K562 (cell line): ENCODE data around the gene ZNF441. TPM values are rescaled to one million over a fixed set of nuclear protein-coding genes. Genes with fewer than 3 reads are reported as not detected.

Experiments used
- ARHGAP35 ChIP-seq: fragments of 450-650 bp; IDR thresholded peaks from 2 replicates; pipeline ENCODE4 v1.6.1; 2018; ENCODE audit not compliant: partially characterized antibody
- ATF7 ChIP-seq: fragments of 450-650 bp; IDR thresholded peaks from 2 replicates; pipeline ENCODE4 v1.7.1; 2014; ENCODE audit warnings: mild to moderate bottlenecking, moderate library complexity
- CREB1 ChIP-seq, 2 experiments: sonication (generic) in 1 of 2; formaldehyde crosslinking in 1 of 2; IDR thresholded peaks; 2 replicates each; pipeline versions ENCODE4 v1.6.1 to v1.8.0; 2012 to 2022; ENCODE audit warnings: inconsistent platforms in 1 of 2, mild to moderate bottlenecking in 1 of 2, missing genetic modification reagents in 1 of 2, moderate library complexity in 1 of 2
- CREM ChIP-seq: IDR thresholded peaks from 2 replicates; pipeline ENCODE4 v1.6.1; 2014; ENCODE audit warnings: antibody characterized with exemption, low read depth
- E2F3 ChIP-seq: fragments of 250-450 bp; sonication (Bioruptor Pico); IDR thresholded peaks from 2 replicates; pipeline ENCODE4 v1.4.0; 2020; ENCODE audit warnings: mild to moderate bottlenecking
- EWSR1 ChIP-seq: fragments of 450-650 bp; IDR thresholded peaks from 2 replicates; pipeline ENCODE4 v1.6.1; 2018; ENCODE audit warnings: borderline replicate concordance, mild to moderate bottlenecking, low read depth, moderate library complexity; ENCODE audit not compliant: partially characterized antibody
- HEY1 ChIP-seq: fragments of 250-450 bp; sonication (Bioruptor Pico); IDR thresholded peaks from 2 replicates; pipeline ENCODE4 v1.5.0; 2020; ENCODE audit warnings: mild to moderate bottlenecking, moderate library complexity, borderline replicate concordance
- HMG20A ChIP-seq: fragments of 450-650 bp; formaldehyde crosslinking; conservative IDR thresholded peaks from 2 replicates; pipeline ENCODE4 v1.4.0; 2020; ENCODE audit warnings: mild to moderate bottlenecking, mixed read lengths
- HNRNPLL ChIP-seq: fragments of 200-400 bp; formaldehyde crosslinking; IDR thresholded peaks from 2 replicates; pipeline ENCODE4 v1.6.1; 2017; ENCODE audit warnings: low read length, low read depth, mild to moderate bottlenecking; ENCODE audit not compliant: poor library complexity, severe bottlenecking
- IRF9 ChIP-seq: fragments of 450-650 bp; IDR thresholded peaks from 2 replicates; pipeline ENCODE4 v1.6.1; 2016; ENCODE audit warnings: missing biosample characterization, missing genetic modification characterization
- MTA1 ChIP-seq: fragments of 450-650 bp; IDR thresholded peaks from 2 replicates; pipeline ENCODE4 v1.6.1; 2017; ENCODE audit warnings: borderline replicate concordance
- MTA3 ChIP-seq: fragments of 450-650 bp; formaldehyde crosslinking; IDR thresholded peaks from 2 replicates; pipeline ENCODE4 v1.6.1; 2017; ENCODE audit warnings: mild to moderate bottlenecking, borderline replicate concordance
- NBN ChIP-seq: fragments of 450-650 bp; IDR thresholded peaks from 2 replicates; pipeline ENCODE4 v1.6.1; 2016; ENCODE audit warnings: low read depth, mild to moderate bottlenecking
- PRMT5 ChIP-seq: sonication (generic); formaldehyde crosslinking; IDR thresholded peaks from 2 replicates; pipeline ENCODE4 v1.5.0; 2020; ENCODE audit warnings: missing genetic modification reagents
- RBM17 ChIP-seq: fragments of 200-400 bp; formaldehyde crosslinking; IDR thresholded peaks from 2 replicates; pipeline ENCODE4 v1.6.1; 2017; ENCODE audit warnings: low read depth, mild to moderate bottlenecking, low read length, borderline replicate concordance
- SRSF9 ChIP-seq: fragments of 200-400 bp; formaldehyde crosslinking; IDR thresholded peaks from 2 replicates; pipeline ENCODE4 v1.6.1; 2017; ENCODE audit warnings: low read depth, low read length, borderline replicate concordance
- THRB ChIP-seq: fragments of 450-650 bp; formaldehyde crosslinking; conservative IDR thresholded peaks from 2 replicates; pipeline ENCODE4 v1.4.0; 2022; ENCODE audit warnings: mild to moderate bottlenecking, missing genetic modification characterization
- ZFP36 ChIP-seq: fragments of 150-350 bp; IDR thresholded peaks from 2 replicates; pipeline ENCODE4 v1.6.1; 2018; ENCODE audit warnings: low read length, low read depth; ENCODE audit not compliant: partially characterized antibody
- ZNF274 ChIP-seq: IDR thresholded peaks from 2 replicates; pipeline ENCODE4 v1.6.1; 2011; ENCODE audit warnings: low read depth, mild to moderate bottlenecking, low read length, moderate library complexity, borderline replicate concordance
- ZNF316 ChIP-seq: fragments of 450-650 bp; IDR thresholded peaks from 2 replicates; pipeline ENCODE4 v1.6.1; 2016
- ZNF444 ChIP-seq: fragments of 250-450 bp; sonication (Bioruptor Pico); IDR thresholded peaks from 2 replicates; pipeline ENCODE4 v1.4.0; 2020; ENCODE audit warnings: mild to moderate bottlenecking, moderate library complexity
- ZNF639 ChIP-seq, 2 experiments: fragments of 200-800 bp in 1 of 2; sonication (Bioruptor generic) in 1 of 2; sonication (generic) in 1 of 2; formaldehyde crosslinking in 1 of 2; IDR thresholded peaks in 1 of 2; conservative IDR thresholded peaks in 1 of 2; 2 replicates each; pipeline versions ENCODE4 v1.5.0 to v1.6.1; 2016 to 2020; ENCODE audit warnings: missing compliant biosample characterization in 1 of 2, missing genetic modification characterization in 1 of 2, missing genetic modification reagents in 1 of 2
- ZNF644 ChIP-seq: fragments of 200-800 bp; sonication (Bioruptor generic); IDR thresholded peaks from 2 replicates; pipeline ENCODE4 v1.6.1; 2016; ENCODE audit warnings: low read depth, missing genetic modification characterization, missing compliant biosample characterization
- ZNF740 ChIP-seq, 3 experiments: fragments of 200-800 bp in 1 of 3; sonication (Bioruptor generic) in 1 of 3; sonication (generic) in 1 of 3; formaldehyde crosslinking in 1 of 3; IDR thresholded peaks; 2 replicates each; pipeline versions ENCODE4 v1.6.1 to v1.8.0; 2016 to 2022; ENCODE audit warnings: mild to moderate bottlenecking in 2 of 3, missing compliant biosample characterization in 2 of 3, missing genetic modification characterization in 2 of 3, missing genetic modification reagents in 1 of 3
- polyA plus RNA-seq, 8 experiments: library from polyadenylated mRNA; depleted of rRNA in 4 of 8; stranded (reverse) in 5 of 8; unstranded in 3 of 8; fragments of >200 nt; fragmentation: Nextera tagmentation in 2 of 8; fragmentation: Illumina TruSeq in 1 of 8; extraction: Ambion mirVana in 2 of 8; extraction: Trizol in 1 of 8; gene quantifications; 2 replicates each; pipeline versions ENCODE4 v1.2.1 to v1.2.3, GENCODE V29; 2011 to 2014; ENCODE audit warnings: inconsistent platforms in 1 of 8, missing spikeins in 1 of 8
- total RNA-seq, 7 experiments: library from RNA; depleted of rRNA in 6 of 7; stranded (reverse); fragments of >200 nt in 6 of 7; fragmentation: Illumina TruSeq in 2 of 7; extraction: Trizol in 2 of 7; gene quantifications; 2 replicates each; pipeline versions ENCODE4 v1.2.1 to v1.2.3, GENCODE V29; 2011 to 2021; ENCODE audit warnings: low replicate concordance in 1 of 7

The ZNF441 gene
- total and polyA plus RNA-seq, 9 of the 15 experiments (the other 6 are each of a cell fraction or from before 2014, with no cell fraction given) = 1.9 to 14.0 (median 7.8) TPM

- TF ChIP-seq MTA1 (no peak), CREM (peak; percentile 76), ATF7 (peak; percentile 42; the same call in 1 of the 2 replicates), ZNF316 (no peak), HNRNPLL (peak; percentile 98), ZNF444 (CRISPR knock-in tag) (no peak), E2F3 (CRISPR knock-in tag) (no peak), MTA3 (peak; percentile 79), ZNF274 (no peak), THRB (CRISPR knock-in tag) (0 out of 2 replicates have a peak, but pooled peaks have one; percentile 35), NBN (peak; percentile 57; the same call in 1 of the 2 replicates), RBM17 (no peak), ZNF644 (tag) (no peak), HEY1 (CRISPR knock-in tag) (no peak), ZNF639 (CRISPR knock-in tag; conservative IDR thresholded peaks at IDR 0.05 in 1 of 2, IDR thresholded peaks at IDR 0.05 in 1 of 2) (no peak), PRMT5 (no peak), EWSR1 (no peak), IRF9 (no peak), HMG20A (CRISPR knock-in tag) (no peak), SRSF9 (no peak), ARHGAP35 (no peak), CREB1 (IDR thresholded peaks at IDR 0.05) (peak; percentile 30; the same call in 1 of the 2 replicates), CREB1 (CRISPR knock-in tag; IDR thresholded peaks at IDR 0.05) (0 out of 2 replicates have a peak, but pooled peaks have one; percentile 39), ZFP36 (no peak), ZNF740 (CRISPR knock-in tag; IDR thresholded peaks at IDR 0.05) (no peak), ZNF740 (tag; IDR thresholded peaks at IDR 0.05) (no peak)
Measured at GRCh38 chr19:11814029-11814699, 47.4 kb downstream of the ZNF441 start, which contains the start of gene ZNF440 (continued).
